ENCODE data around the gene HMG20A.

DNA sequence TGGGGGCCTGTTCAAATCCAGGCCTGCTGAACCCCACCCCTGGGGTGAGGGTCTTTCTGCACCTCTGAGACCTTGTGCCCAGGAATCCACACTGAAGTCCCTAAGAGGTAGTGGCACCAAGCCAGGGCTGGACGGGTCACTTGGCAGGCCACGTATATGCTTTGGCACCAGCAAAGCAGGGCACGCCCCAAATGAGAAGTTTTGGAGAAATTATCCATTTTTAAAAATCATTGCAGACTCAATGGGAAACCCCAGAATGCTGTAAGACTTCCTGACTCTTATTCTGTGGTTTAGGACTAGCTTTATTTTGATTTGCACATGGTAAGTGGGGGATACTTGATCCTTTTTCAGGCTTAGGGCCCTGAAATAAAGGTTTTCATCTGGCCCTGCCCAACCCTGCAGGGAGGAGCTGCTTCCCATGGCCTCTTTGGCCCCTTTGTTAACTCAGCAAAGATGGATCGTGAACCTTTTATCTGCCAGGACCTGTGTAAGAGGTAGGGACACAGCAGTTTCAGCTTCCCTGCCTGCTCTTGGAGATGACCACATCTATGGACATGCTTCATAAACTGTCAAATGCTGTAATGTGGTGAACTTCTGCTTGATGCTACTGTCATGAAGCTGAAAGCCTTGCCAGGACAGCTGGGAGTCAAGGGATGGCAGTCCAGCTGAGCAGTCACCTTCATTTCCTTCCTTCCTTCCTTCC lies 88.0 kb downstream of the HMG20A start:
- TF ChIP-seq ZFP30 (CRISPR knock-in tag; IDR thresholded peaks at IDR 0.05) (no peak), ZFP3 (CRISPR knock-in tag; IDR thresholded peaks at IDR 0.05) (no peak), BACH2 (CRISPR knock-in tag; IDR thresholded peaks at IDR 0.05; ENCODE audit: borderline replicate concordance) (no peak), ARNTL (CRISPR knock-in tag; IDR thresholded peaks at IDR 0.05; ENCODE audit: borderline replicate concordance, low read depth) (no peak), SNAI2 (CRISPR knock-in tag; IDR thresholded peaks at IDR 0.05) (no peak)
- TF ChIP-seq, protein P1, sequence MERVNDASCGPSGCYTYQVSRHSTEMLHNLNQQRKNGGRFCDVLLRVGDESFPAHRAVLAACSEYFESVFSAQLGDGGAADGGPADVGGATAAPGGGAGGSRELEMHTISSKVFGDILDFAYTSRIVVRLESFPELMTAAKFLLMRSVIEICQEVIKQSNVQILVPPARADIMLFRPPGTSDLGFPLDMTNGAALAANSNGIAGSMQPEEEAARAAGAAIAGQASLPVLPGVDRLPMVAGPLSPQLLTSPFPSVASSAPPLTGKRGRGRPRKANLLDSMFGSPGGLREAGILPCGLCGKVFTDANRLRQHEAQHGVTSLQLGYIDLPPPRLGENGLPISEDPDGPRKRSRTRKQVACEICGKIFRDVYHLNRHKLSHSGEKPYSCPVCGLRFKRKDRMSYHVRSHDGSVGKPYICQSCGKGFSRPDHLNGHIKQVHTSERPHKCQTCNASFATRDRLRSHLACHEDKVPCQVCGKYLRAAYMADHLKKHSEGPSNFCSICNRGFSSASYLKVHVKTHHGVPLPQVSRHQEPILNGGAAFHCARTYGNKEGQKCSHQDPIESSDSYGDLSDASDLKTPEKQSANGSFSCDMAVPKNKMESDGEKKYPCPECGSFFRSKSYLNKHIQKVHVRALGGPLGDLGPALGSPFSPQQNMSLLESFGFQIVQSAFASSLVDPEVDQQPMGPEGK (CRISPR knock-in tag; IDR thresholded peaks at IDR 0.05; ENCODE audit: borderline replicate concordance): no peak

Measured in SK-N-SH treated with all-trans-retinoic acid at 6 μM for 48 hours (cell line).